CD4-positive, alpha-beta T cell treated with Interleukin-4 for 1 hour (primary cell): ENCODE results near the gene MAP3K2.
"Not testable (repeated sequence)": the region's sequence is repeated elsewhere in the genome, so short reads cannot be mapped to it uniquely, and the experiment has no call there.

ENCODE experiments used
- DNase-seq, 2 donors: peaks; one replicate each; pipeline ENCODE4 v3.0.0-alpha.2; 2020 to 2022

Gene MAP3K2

DNA sequence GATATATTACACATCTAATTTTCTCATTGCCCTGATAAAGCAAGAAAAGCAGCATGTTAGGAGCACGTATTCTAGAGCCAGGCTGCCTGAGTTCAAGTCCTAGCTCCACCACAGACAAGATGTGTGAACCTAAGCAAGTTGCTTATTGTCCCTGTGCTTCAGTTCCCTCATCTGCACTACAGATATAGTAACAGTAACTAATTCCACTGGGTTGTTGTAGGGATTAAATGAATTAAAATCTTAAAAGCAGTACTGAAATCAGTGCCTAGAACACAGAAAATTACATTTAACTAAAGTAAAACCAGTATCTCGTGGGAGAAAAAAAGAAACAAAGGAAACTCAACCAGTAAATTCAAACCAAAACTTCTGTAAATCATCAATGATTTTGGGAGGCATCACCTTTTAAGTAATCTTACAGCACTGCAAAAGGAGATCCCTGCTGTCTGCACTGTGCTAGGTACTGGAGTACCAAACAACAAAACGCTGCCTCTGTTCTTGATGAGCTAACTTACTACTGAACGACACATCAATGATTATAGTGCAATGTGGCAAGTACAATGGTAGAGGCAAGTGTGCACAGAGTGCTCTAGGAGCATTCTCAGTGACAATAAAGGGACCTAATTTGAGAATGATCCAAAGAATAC, 7.9 kb downstream of the MAP3K2 start:
- no peak for DNase-seq

DNA sequence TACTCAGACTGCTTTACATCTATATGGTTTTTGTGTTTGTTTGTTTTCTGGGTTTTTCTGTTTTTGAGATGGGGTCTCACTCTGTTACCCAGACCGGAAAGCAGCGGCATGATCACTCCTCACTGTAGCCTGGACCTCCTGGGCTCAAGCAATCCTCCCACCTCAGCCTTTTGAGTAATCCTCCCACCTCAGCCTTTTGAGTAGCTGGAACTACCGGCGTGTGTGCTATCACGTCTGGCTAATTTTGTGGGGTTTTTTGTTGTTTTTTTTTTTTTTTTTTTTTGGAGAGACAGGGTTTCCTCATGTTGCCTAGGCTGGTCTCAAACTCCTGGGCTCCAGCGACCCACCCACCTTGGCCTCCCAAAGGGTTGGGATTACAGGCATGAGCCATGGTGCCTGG, 9.1 kb downstream of the MAP3K2 start:
- no peak for DNase-seq

DNA sequence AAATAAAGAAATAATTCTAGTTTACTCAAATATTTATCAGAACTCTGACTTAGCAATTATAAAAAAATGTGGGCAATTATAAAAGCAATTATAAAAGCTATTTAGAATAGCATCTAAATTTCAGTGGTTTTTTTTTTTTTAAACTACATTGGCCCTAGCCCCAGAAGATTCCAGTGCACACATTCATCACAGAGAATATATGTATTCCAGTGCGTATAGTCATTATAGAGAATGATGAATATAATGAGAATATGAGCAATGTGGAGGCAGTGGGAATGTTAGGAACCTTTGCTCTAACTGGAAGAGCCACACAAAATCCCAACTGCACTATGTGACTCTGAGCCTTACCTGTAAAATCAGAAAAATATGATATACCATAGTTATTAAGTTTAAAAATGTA, 10.5 kb downstream of the MAP3K2 start:
- no peak for DNase-seq

DNA sequence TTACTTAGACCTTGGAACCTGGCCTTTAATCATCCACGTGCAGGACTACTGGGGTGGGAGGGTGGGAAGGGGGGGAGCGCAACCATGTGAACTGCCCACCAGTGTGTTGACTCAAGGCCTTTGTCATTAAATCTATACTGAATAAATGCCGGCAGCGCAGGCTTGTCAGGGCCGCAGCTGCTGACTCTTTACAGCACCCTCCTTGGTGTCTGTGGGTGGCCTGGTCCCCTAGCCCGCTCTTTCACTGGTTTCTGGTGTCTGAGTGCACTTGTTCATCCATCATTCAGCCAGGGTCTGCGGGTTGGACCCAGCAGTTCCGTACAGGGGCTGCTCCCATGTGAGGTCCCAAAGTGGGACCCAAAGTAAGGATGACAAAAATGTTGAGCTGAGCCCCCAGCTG, 11.5 kb downstream of the MAP3K2 start:
- DNase-seq: no peak

DNA sequence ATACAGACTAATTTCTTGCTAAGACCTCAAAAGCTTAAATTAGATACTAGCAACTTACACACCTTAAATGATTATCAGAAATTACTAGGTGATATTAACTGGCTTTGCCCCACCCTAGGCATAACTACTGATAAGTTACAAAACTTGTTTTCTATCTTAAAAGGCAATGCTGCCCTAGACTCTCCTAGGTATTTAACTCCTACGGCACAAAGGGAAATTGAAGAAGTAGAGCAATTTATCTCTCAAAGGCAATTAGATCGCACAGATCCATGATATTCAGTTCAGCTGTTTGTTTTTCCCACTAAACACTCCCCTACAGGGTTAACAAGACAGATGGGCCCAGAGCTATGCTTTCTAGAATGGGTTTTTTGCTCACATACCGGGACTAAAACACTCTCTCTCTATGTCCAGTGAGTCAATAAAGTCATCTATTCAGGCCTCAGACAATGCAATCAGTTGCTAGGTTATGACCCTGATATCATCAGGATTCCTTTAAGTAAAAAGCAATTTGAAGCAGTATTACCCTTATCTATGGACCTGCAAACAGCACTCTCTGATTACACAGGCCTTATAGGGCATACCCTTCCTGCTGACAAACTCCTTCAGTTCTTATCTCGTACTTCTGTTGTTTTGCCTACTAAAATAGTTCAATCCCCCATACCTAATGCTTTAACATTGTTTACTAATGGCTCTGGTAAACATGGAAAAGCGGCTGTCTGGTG, 14.3 kb downstream of the MAP3K2 start:
- no peak for DNase-seq

DNA sequence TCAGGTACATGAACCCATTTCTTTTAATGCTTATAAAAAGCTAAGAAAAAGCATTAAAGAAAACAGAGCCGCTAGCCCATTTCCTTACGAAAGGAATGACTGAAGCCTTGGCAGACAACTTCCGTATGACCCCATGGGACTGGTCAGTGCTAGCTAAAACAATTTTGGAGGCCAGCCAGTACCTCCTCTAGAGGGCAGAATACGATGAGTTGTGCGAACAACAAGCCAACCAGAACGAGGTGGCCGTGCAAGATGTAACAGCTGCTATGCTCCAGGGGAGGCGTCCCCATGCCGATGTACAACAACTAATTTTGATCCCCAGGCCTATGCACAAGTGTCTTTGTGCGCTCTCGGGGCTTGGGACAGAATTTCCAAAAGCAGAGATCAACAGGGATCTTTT, 16.7 kb downstream of the MAP3K2 start:
- DNase-seq: no peak

DNA sequence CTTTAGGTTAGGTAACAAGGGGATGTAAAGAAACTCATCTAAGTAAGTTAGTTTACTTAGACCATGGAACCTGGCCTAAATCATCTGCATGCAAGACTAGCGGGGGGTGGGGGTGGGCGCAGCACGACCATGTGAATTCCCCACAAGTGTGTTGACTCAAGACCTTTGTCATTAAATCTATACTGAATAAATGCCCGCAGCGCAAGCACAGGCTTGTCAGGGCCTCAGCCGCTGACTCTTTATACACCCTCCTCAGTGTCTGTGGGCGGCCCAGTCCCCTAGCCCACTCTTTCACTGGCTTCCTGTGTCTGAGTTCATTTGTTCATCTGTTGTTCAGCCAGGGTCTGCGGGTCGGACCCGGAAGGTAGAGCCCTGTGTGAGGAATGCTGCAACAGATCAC, 17.8 kb downstream of the MAP3K2 start:
- DNase-seq: no peak

DNA sequence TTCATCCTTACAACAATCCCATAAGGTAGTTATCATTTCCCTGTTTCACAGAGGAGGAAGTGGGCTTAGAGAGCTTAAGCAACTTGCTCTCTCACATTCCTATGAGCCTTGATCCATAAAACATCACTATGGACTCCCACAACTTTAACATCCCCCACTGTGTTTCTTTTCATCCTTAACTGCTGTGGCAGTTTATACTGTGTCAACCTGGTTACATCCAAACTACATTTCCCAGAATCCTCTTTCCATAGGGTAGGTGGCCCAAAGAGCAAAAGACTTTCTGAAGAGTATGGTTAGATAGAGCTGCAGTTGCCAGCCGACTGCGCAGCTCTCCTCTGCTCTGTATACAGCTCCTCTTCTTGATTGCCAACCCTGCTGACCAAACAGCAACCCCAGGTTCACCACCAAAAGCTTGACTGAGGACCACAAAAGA, 22.5 kb downstream of the MAP3K2 start:
- no peak for DNase-seq

DNA sequence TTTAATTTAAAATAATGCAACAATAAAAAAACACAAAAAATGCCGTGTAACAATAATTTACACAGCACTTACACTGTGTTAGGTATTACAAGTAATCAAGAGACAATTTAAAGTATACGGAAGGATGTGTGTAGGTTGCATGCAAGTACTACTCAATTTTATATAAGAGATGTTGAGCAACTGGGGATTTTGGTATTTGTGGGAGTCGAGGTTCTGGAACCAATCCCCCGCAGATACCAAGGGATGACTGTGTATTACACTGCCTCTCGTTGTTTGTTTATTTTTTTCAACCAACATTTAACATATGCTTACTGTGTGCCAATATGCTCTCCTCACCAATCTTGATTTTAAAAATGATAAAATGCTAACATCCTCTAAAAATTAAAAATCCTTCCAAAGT, 24.8 kb downstream of the MAP3K2 start:
- no peak for DNase-seq

DNA sequence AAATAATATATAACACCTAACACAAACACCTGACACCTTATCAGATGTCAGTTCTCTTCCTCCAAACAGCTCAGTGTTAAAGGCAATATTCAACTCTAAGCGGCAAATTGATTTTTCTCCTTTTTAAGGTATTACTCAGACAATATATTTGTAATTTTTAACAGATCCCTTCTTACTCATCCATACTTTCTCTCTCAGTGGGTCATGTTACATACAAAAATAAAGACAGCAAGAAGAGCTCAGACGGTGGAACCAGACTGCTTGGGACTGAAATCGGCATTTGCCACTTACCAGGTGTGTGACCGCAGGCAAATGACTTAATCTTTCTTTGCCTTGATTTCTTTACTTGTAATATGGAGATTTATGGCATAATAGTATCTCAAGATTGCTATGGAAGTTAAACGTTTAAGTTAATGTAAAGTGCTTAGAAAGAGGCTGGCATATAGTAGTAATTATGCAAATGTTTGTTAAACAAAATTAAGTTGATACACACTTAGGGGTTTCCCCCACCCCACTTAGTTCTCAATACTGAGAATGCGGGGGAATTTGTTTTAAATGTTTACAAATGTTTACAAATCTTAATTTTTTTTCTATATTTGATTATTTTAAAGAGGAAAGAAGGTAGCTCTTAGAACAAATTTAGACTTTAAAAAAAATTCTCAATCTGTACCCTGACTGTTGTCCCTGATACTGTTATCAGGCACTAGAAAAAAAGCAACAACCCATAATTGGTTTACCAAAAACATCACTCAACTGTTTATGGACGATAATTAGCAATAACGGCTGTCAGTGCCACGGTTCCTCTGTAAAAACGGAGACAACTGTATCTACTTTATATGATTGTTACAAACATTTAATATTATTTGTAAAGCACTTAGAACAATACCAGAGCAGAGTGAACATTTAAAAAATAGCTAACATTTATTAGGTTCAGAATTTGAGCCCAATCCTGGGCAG, 25.6 kb downstream of the MAP3K2 start:
- no peak for DNase-seq

DNA sequence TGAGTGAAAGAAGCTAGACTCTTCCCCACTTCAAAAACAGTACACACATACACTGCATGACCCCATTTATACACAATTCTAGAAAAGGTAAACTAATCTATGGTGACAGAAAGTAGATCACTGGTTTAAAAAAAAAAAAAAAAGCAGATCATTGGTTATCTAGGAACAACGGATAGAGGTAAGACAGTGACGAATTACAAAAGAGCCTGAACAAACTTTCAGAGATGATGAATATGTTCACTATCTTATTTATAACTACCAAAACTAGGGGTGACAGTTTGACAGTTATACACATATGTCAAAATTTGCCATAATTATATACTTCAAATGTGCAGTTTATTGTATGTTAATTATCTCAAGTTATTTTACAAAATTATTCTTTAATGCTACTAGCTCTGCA, 27.5 kb downstream of the MAP3K2 start:
- no peak for DNase-seq

DNA sequence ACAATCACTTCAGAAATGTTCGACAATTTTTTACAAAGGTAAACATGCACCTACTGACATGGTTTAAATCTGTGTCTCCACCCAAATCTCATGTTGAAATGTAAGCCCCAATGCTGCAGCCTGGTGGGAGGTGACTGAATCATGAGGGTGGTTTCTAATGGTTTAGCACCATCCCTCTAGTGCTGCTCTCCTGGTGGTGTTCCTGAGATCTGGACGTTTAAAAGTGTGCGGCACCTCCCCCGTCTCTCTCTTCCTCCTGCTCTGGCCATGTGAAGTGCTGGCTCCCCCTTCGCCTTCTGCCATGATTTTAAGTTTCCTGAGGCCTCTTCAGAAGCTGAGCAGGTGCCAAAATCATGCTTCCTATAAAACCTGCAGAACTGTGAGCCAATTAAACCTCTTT, 28.3 kb downstream of the MAP3K2 start:
- DNase-seq: no peak

DNA sequence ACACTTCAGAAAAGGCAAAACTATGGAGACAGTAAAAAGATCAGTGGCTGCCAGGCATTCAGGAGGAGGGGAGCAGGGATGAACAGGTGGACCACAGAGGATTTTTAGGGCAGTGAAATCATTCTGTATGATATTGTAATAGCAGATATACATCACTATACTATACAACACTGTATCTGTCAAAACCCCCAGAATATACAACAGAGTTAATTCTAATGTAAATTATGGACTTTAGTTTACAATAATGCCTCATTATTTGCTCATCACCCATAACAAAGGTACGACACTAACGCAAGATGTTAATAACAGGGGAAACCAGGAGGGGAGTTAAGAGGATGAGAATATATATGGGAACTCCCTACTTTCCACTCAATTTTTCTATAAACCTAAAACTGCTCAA, 28.8 kb downstream of the MAP3K2 start:
- no peak for DNase-seq

DNA sequence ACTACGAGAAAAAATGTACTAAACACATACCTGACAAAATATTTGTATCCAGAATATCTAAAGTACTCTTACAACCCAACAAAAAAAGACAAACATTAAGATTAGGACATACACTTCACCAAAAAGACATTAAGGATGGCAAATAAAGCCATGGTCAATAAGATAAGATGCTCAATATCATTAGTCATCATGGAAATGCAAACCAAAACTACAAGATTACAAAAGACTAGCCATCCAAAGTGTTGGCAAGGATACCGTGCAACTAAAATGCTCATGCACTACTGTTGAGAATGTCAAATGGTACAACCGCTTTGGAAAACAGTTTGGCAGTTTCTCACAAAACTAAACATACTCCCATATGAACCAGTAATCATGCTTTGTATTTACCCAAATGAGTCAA, 29.7 kb downstream of the MAP3K2 start:
- DNase-seq: no peak

DNA sequence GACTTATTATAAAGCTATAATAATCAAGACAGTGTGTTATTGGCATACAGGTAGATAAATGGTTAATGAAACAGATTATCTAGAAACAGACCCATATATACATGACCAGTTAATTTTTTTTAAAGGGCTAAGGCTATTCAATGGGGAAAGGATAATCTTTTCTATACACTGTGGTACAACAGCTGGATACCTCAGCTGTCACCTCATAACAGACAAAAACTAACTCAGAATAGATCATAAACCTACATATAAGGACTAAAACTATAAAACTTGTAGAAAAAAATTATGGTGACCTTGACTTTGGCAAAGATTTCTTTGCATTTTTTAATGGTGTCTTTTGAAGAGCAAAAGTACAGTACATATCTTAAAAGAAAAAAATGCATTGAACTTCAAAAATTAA, 30.2 kb downstream of the MAP3K2 start:
- DNase-seq: no peak

DNA sequence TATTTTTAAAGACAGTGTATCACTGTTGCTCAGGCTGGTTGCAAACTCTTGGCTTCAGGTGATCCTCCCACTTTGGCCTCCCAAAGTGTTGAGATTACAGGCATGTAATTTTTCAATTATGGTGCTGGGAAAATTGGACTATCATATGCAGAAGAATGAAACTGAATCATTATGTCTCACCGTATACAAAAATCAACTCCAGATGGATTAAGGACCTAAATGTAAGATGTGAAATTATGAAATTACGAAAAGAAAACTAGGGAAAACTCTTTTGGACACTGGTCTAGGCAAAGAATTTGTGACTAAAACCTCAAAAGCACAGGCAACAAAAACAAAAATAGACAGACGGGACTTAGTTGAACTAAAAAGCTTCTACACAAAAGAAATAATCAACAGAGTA, 31.2 kb downstream of the MAP3K2 start:
- DNase-seq: no peak

DNA sequence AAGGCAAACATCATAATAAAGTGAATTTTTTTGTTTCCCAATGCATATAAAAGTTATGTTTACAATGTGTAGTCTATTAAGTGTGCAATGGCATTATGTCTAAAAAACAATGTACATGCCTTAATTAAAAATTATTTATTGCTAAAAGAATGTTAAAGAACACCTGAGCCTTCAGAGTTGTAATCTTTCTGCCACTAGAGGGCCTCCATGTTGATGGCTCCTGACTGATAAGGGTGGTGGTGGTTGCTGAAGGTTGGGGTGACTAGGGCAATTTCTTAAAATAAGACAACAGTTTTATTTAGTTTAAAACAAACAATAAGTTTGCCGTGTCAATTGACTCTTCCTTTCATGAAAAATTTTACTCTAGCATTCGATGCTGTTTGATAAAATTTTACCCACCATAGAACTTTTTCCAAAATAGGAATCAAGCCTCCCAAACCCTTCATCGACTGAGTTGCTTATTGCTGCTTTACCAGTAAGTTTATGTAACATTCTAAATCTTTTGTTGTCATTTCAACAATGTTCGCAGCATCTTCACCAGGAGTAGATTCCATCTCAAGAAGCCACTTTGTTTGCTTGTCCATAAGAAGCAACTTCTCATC, 32.3 kb downstream of the MAP3K2 start:
- peak; percentile 25 to 66 for DNase-seq

DNA sequence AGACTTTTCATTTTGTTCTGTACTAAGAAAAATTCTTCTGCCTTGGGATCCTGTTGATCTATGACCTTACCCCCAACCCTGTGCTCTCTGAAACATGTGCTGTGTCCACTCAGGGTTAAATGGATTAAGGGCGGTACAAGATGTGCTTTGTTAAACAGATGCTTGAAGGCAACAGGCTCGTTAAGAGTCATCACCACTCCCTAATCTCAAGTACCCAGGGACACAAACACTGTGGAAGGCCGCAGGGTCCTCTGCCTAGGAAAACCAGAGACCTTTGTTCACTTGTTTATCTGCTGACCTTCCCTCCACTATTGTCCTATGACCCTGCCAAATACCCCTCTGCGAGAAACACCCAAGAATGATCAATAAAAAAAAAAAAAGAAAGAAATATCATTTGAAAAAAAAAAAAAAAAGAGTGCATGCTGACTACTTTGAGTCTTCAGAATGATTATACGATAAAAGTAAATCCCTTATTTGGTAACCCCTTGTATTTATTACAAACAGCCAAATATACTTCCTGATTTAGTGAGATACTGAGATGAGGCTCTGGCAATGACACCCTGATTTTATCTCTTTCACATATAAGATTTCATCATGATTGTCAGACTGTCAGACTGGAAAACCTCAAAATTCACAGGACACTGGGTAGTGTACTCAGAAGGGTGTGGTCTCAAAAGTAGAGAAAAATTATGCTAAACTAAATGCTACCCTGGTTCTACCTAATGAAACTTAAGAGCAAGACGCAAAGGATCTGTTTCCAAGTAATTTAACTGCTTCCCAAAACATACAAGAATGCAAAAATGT, 33.7 kb downstream of the MAP3K2 start:
- DNase-seq: not testable (repeated sequence)

DNA sequence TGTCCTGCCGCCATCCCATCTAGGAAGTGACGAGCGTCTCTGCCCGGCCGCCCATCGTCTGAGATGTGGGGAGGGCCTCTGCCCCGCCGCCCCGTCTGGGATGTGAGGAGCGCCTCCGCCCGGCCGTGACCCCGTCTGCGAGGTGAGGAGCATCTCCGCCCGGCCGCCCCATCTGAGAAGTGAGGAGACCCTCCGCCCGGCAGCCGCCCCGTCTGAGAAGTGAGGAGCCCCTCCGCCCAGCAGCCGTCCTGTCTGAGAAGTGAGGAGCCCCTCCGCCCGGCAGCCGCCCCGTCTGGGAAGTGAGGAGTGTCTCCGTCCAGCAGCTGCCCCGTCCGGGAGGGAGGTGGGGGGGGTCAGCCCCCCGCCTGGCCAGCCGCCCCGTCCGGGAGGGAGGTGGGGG, 34.6 kb downstream of the MAP3K2 start:
- DNase-seq: not testable (repeated sequence)

DNA sequence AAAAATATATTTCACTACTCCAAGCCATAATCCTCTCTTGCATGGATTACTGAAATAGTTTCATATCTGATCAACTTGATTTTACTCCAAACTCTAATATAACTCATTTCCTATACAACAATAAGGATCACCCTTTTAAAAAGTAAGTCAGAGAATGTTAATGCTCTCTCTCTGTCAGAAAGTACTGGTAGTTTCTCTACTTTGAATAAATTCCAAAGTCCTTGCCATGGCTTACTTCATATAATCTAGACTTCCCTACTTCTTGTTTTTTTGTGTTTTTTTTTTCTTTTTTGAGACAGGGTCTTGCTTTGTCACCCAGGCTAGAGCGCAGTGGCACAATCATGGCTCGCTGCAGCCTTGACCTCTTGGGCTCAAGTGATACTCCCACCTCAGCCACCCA, 36.2 kb downstream of the MAP3K2 start:
- no peak for DNase-seq

DNA sequence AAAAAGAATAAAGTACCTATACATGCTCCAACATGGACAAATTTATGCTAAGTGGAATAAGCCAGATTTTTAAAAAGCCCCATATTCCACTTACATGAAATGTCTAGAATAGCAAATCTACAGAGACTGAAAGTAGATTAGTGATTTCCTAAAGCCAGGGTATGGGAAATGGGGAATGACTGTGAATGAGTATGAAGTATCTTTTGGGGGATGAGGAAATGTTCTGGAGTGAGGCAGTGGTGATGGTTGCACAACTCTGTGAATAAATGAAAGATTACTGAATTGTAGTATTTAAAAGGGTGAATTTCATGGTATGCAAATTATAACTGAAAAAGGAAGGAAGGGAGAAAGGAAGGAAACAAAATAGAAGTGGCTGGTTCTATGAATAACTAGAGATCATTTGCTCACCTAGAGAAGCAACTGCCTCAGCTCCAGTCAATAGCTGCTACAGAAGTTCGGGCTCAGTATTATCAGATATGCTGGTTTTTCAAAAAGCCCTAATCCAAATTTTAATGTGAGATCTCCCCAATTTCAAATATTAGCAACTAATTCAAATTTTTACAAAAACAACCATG, 39.3 kb downstream of the MAP3K2 start:
- no peak for DNase-seq
